Measurements from ENCODE around the gene PYDC1. TPM values are rescaled to one million over a fixed set of nuclear protein-coding genes. Genes with fewer than 3 reads are reported as not detected.

The PYDC1 gene
- polyA plus RNA-seq, 3 donors = not detected

- no peak for DNase-seq
- Histone ChIP-seq H3K9me3 (replicated peaks in 1 of 2; ENCODE audit: control insufficient read depth in 1 of 2, insufficient read depth in 1 of 2, low read length in 2 of 2) (no peaks in the 10 kb centered on the region), H3K9ac (ENCODE audit: insufficient read depth, low read length, poor library complexity, severe bottlenecking) (no peak overlapping the region), H3K4me2 (replicated peaks; ENCODE audit: extremely low read depth, low read length, poor library complexity, severe bottlenecking) (no peak overlapping the region), H2AFZ (ENCODE audit: insufficient read depth, low read depth, low read length, poor library complexity, severe bottlenecking) (no peak overlapping the region), H3K36me3 (replicated peaks in 1 of 2; ENCODE audit: control insufficient read depth in 1 of 2, insufficient read depth in 2 of 2, low read length in 2 of 2) (no peaks in the 10 kb centered on the region), H3K27me3 (ENCODE audit: control insufficient read depth in 2 of 2, insufficient read depth in 2 of 2, low read length in 2 of 2) (no peaks in the 10 kb centered on the region), H4K20me1 (ENCODE audit: insufficient read depth, low read length) (no peaks in the 10 kb centered on the region), H3K27ac (ENCODE audit: low read depth in 1 of 2, low read length in 2 of 2) (no peak overlapping the region), H3K4me1 (ENCODE audit: control insufficient read depth in 1 of 2, insufficient read depth in 2 of 2, low read length in 2 of 2) (no peaks in the 10 kb centered on the region), H3K79me2 (ENCODE audit: insufficient read depth, low read length) (no peaks in the 10 kb centered on the region), H3K4me3 (replicated peaks in 1 of 3; ENCODE audit: low read depth in 2 of 3, low read length in 3 of 3) (no peak overlapping the region)
- intact Hi-C loops (cut with micrococcal nuclease) = loop anchor here in 1 of 2 donors (10.0 kb wide), 1 partner anchor 184 kb away; the partner anchor contains the start of gene HSD3B7
- Mint-ChIP-seq H3K27me3 (ENCODE audit: low read depth in 3 of 3) (peaks cover 0 to 5% (median 5%) of the 10 kb centered on the region in 3 donors), H3K4me1 (peaks cover 6% of the 10 kb centered on the region), H3K4me3 (no peak overlapping the region), H3K27ac (no peak overlapping the region), H3K9me3 (no peaks in the 10 kb centered on the region), H3K36me3 (no peaks in the 10 kb centered on the region)
- TF ChIP-seq CTCF (IDR thresholded peaks at IDR 0.05) = no peak
- WGBS (ENCODE audit: insufficient coverage) = 91% methylated on average over 1 of the region's 2 CpGs
These were observed 48.1 kb downstream of the PYDC1 start for GRCh38 chr16:31168848-31169247.

GRCh38 chr16:31167315-31167714 is 49.6 kb downstream of the PYDC1 start:
- Histone ChIP-seq H3K4me1 (ENCODE audit: control insufficient read depth in 1 of 2, insufficient read depth in 2 of 2, low read length in 2 of 2) (no peaks in the 10 kb centered on the region), H3K79me2 (ENCODE audit: insufficient read depth, low read length) (no peaks in the 10 kb centered on the region), H3K27me3 (ENCODE audit: control insufficient read depth in 2 of 2, insufficient read depth in 2 of 2, low read length in 2 of 2) (no peaks in the 10 kb centered on the region), H3K36me3 (replicated peaks in 1 of 2; ENCODE audit: control insufficient read depth in 1 of 2, insufficient read depth in 2 of 2, low read length in 2 of 2) (no peaks in the 10 kb centered on the region), H4K20me1 (ENCODE audit: insufficient read depth, low read length) (no peaks in the 10 kb centered on the region), H3K4me3 (replicated peaks in 1 of 3; ENCODE audit: low read depth in 2 of 3, low read length in 3 of 3) (no peak overlapping the region), H3K27ac (ENCODE audit: low read depth in 1 of 2, low read length in 2 of 2) (no peak overlapping the region), H3K9ac (ENCODE audit: insufficient read depth, low read length, poor library complexity, severe bottlenecking) (no peak overlapping the region), H3K4me2 (replicated peaks; ENCODE audit: extremely low read depth, low read length, poor library complexity, severe bottlenecking) (no peak overlapping the region), H2AFZ (ENCODE audit: insufficient read depth, low read depth, low read length, poor library complexity, severe bottlenecking) (no peak overlapping the region), H3K9me3 (replicated peaks in 1 of 2; ENCODE audit: control insufficient read depth in 1 of 2, insufficient read depth in 1 of 2, low read length in 2 of 2) (no peaks in the 10 kb centered on the region)
- WGBS (ENCODE audit: insufficient coverage) = 58% methylated on average over 3 of the region's 8 CpGs
- DNase-seq = no peak
- Mint-ChIP-seq H3K4me1 (peaks cover 6% of the 10 kb centered on the region), H3K36me3 (no peaks in the 10 kb centered on the region), H3K9me3 (no peaks in the 10 kb centered on the region), H3K27me3 (ENCODE audit: low read depth in 3 of 3) (peaks cover 5 to 7% (median 5%) of the 10 kb centered on the region in 3 donors), H3K27ac (peak overlapping the region in 1 of 7 donors; percentile 42), H3K4me3 (no peak overlapping the region)
- intact Hi-C loops (cut with micrococcal nuclease) = loop anchor here in 1 of 2 donors (10.0 kb wide), 1 partner anchor 183 kb away; the partner anchor contains the start of gene HSD3B7
- no peak for TF ChIP-seq CTCF (IDR thresholded peaks at IDR 0.05)

Small RNA genes within 50 kb of the gene (small RNA-seq; reads per million reads assigned to genes)
- gene NDUFA3P6 (ENCODE audit: insufficient read length, low read depth) = not detected

Other genes starting within 250 kb of the PYDC1 start
- 1 to 10 TPM in 2 of 3 donors, under 1 TPM in 1; 0.89 to 4.3 (median 2.7) TPM for gene HSD3B7, start 231.9 kb downstream of the PYDC1 start, polyA plus RNA-seq
- 1 to 10 TPM in 1 of 3 donors, not detected in 2; 1.7 TPM for gene STX1B, start 206.5 kb downstream of the PYDC1 start, polyA plus RNA-seq
- gene STX4, start 183.6 kb downstream of the PYDC1 start, polyA plus RNA-seq = 100 to 1,000 TPM in 1 of 3 donors, 10 to 100 TPM in 2; 18.6 to 186 (median 21.8) TPM
- 1 to 10 TPM; 3.8 to 4.8 (median 4.5) TPM for gene ZNF668, start 142.9 kb downstream of the PYDC1 start, polyA plus RNA-seq
- gene ZNF646, start 142.7 kb downstream of the PYDC1 start, polyA plus RNA-seq = 1 to 10 TPM in 2 of 3 donors, under 1 TPM in 1; 0.46 to 6.5 (median 3.0) TPM
- 1 to 10 TPM in 1 of 3 donors, under 1 TPM in 1, not detected in 1; 0.17 to 5.1 TPM for gene PRSS53, start 128.2 kb downstream of the PYDC1 start, polyA plus RNA-seq
- gene VKORC1, start 122.3 kb downstream of the PYDC1 start, polyA plus RNA-seq = 100 to 1,000 TPM in 1 of 3 donors, 10 to 100 TPM in 2; 59.2 to 113 (median 91.2) TPM
- 10 to 100 TPM; 76.5 to 93.5 (median 90.8) TPM for gene BCKDK, start 108.7 kb downstream of the PYDC1 start, polyA plus RNA-seq
- 100 to 1,000 TPM in 1 of 3 donors, 10 to 100 TPM in 2; 34.5 to 136 (median 42.0) TPM for gene KAT8, start 99.5 kb downstream of the PYDC1 start, polyA plus RNA-seq
- under 1 TPM in 1 of 3 donors, not detected in 2; 0.15 TPM for gene PRSS8, start 81.4 kb downstream of the PYDC1 start, polyA plus RNA-seq
- gene PRSS36, start 67.1 kb downstream of the PYDC1 start, polyA plus RNA-seq = 1 to 10 TPM; 3.1 to 4.2 (median 3.4) TPM
- 100 to 1,000 TPM in 1 of 3 donors, 10 to 100 TPM in 2; 54.9 to 246 (median 78.5) TPM for gene FUS, start 37.0 kb downstream of the PYDC1 start, polyA plus RNA-seq
- 100 to 1,000 TPM; 214 to 400 (median 374) TPM for gene PYCARD, start 14.4 kb downstream of the PYDC1 start, polyA plus RNA-seq
- under 1 TPM in 1 of 3 donors, not detected in 2; 0.04 TPM for gene TRIM72, start 3.0 kb downstream of the PYDC1 start, polyA plus RNA-seq
- 100 to 1,000 TPM in 2 of 3 donors, 10 to 100 TPM in 1; 71.9 to 330 (median 117) TPM for gene ITGAM, start 42.8 kb upstream of the PYDC1 start, polyA plus RNA-seq
- 100 to 1,000 TPM in 1 of 3 donors, 10 to 100 TPM in 2; 40.7 to 710 (median 71.3) TPM for gene ITGAX, start 138.0 kb upstream of the PYDC1 start, polyA plus RNA-seq
- under 1 TPM in 1 of 3 donors, not detected in 2; 0.04 TPM for gene ITGAD, start 176.2 kb upstream of the PYDC1 start, polyA plus RNA-seq
- gene COX6A2, start 211.2 kb upstream of the PYDC1 start, polyA plus RNA-seq = not detected
- gene ZNF843, start 225.7 kb upstream of the PYDC1 start, polyA plus RNA-seq = under 1 TPM in 1 of 3 donors, not detected in 2; 0.03 TPM
- 1 to 10 TPM; 2.9 to 9.3 (median 4.2) TPM for gene ARMC5, start 242.4 kb upstream of the PYDC1 start, polyA plus RNA-seq